ENCODE results near the gene FAM72C.
"Not testable (repeated sequence)": the region's sequence is repeated elsewhere in the genome, so short reads cannot be mapped to it uniquely, and the experiment has no call there.

DNA sequence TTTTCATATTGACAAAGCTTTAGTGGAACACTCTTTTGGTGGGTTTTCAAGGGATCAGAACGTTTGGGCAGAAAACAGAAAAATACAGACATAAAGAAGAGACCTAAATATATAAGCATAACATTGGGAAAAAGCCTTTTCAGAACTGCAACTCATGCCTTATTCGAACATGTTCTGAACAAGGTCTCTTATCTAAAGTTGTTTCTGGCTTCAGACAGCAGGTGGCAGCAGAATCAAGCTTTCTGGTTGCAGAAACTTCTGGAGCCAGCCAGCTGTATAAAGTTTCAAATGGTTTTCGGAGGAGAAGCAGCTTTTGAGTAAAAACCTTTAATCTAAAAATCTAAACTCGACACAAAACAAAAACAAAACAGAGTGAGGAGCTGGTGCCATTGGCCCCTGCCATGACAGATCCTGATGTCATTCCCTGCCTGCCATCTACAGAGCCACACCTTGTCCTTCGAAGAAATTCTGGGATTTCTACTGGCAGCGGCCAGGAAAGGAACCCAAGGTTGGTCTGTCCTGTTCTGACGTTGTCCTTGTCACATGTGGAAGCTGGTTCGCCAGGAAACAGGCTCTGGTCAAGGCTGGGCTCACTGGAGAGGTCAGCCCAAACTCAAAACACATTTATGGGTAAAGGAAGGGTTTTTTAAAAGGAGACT lies 35.2 kb downstream of the FAM72C start:
- not testable (repeated sequence) for TF ChIP-seq POLR2AphosphoS5 (IDR thresholded peaks at IDR 0.05; ENCODE audit: low read depth, low read length); TAF1 (IDR thresholded peaks at IDR 0.05; ENCODE audit: borderline replicate concordance, low read depth, low read length); POLR2A (IDR thresholded peaks at IDR 0.05; ENCODE audit: low read depth, low read length)

Data from GM12892 (cell line).